GM18511 (cell line): ENCODE measurements around the gene PRKCE.

ENCODE experiments used
- ATAC-seq: cut with Tn5 transposase; IDR thresholded peaks from one replicate; pipeline ENCODE4 v1.9.1; 2021; ENCODE audit warnings: mild to moderate bottlenecking, moderate library complexity; ENCODE audit not compliant: unreplicated experiment

PRKCE gene

GRCh38 chr2:45950606-45951005 is 299.1 kb downstream of the PRKCE start:
- ATAC-seq, result no peak

GRCh38 chr2:45951025-45951727 is 299.7 kb downstream of the PRKCE start:
- ATAC-seq, result no peak

GRCh38 chr2:45952591-45952990 is 301.1 kb downstream of the PRKCE start:
- no peak for ATAC-seq

GRCh38 chr2:45953376-45954027 is 302.0 kb downstream of the PRKCE start:
- no peak for ATAC-seq

- ATAC-seq, result no peak
Observed at GRCh38 chr2:45954233-45954850, 302.9 kb downstream of the PRKCE start.

- no peak for ATAC-seq
Observed at GRCh38 chr2:45957533-45958227, 306.2 kb downstream of the PRKCE start.

GRCh38 chr2:45960057-45960863 is 308.8 kb downstream of the PRKCE start:
- no peak for ATAC-seq

- no peak for ATAC-seq
Observed at GRCh38 chr2:45962177-45962921, 310.9 kb downstream of the PRKCE start.

- no peak for ATAC-seq
Observed at GRCh38 chr2:45963816-45964215, 312.3 kb downstream of the PRKCE start.

- ATAC-seq, result no peak
Observed at GRCh38 chr2:45964223-45964841, 312.9 kb downstream of the PRKCE start.

GRCh38 chr2:45964906-45965305 is 313.4 kb downstream of the PRKCE start:
- ATAC-seq, result no peak

GRCh38 chr2:45965871-45966498 is 314.5 kb downstream of the PRKCE start:
- ATAC-seq, result no peak

- no peak for ATAC-seq
Observed at GRCh38 chr2:45968946-45969584, 317.6 kb downstream of the PRKCE start.

- no peak for ATAC-seq
Observed at GRCh38 chr2:45973426-45973825, 322.0 kb downstream of the PRKCE start.

- peak; percentile 81 for ATAC-seq
Observed at GRCh38 chr2:45974056-45974455, 322.6 kb downstream of the PRKCE start.

- ATAC-seq, result peak; percentile 57
Observed at GRCh38 chr2:45974762-45975408, 323.4 kb downstream of the PRKCE start.

- ATAC-seq, result no peak
Observed at GRCh38 chr2:45975752-45976517, 324.5 kb downstream of the PRKCE start.
